ENCODE data around the gene BOLA3. TPM values are rescaled to one million over a fixed set of nuclear protein-coding genes. Genes with fewer than 3 reads are reported as not detected.
"Not testable (repeated sequence)": the region's sequence is repeated elsewhere in the genome, so short reads cannot be mapped to it uniquely, and the experiment has no call there.

The BOLA3 gene
- total RNA-seq, 1 donor from 2014 or later = 18.8 TPM

GRCh38 chr2:74092275-74092674, 55.4 kb downstream of the BOLA3 start:
- intact Hi-C loops (cut with micrococcal nuclease) = no loop called here
- Mint-ChIP-seq H3K27ac (no peak overlapping the region), H3K4me1 (no peaks in the 10 kb centered on the region), H3K9me3 (no peaks in the 10 kb centered on the region), H3K27me3 (no peaks in the 10 kb centered on the region), H3K4me3 (no peak overlapping the region), H3K36me3 (ENCODE audit: low read depth) (peaks cover 85% of the 10 kb centered on the region)
- POLR2A ChIA-PET = no interaction called here
- DNase-seq (no peak), ATAC-seq (ENCODE audit: low read depth) (no peak)
- CTCF ChIA-PET = no interaction called here
- no peak for TF ChIP-seq CTCF (IDR thresholded peaks at IDR 0.05)

- Mint-ChIP-seq H3K27ac (no peak overlapping the region), H3K4me1 (no peaks in the 10 kb centered on the region), H3K27me3 (no peaks in the 10 kb centered on the region), H3K4me3 (no peak overlapping the region), H3K9me3 (no peaks in the 10 kb centered on the region), H3K36me3 (ENCODE audit: low read depth) (peaks cover 89% of the 10 kb centered on the region)
- TF ChIP-seq CTCF (IDR thresholded peaks at IDR 0.05) = no peak
- CTCF ChIA-PET = no interaction called here
- POLR2A ChIA-PET = no interaction called here
- intact Hi-C loops (cut with micrococcal nuclease) = no loop called here
- ATAC-seq (ENCODE audit: low read depth) (no peak), DNase-seq (no peak)
Observed at GRCh38 chr2:74091391-74091790, 56.3 kb downstream of the BOLA3 start.

GRCh38 chr2:74089816-74090745, 57.6 kb downstream of the BOLA3 start:
- ChIA-PET CTCF (no interaction called here), POLR2A (no interaction called here)
- Mint-ChIP-seq H3K27me3 (no peaks in the 10 kb centered on the region), H3K4me3 (no peak overlapping the region), H3K27ac (no peak overlapping the region), H3K9me3 (no peaks in the 10 kb centered on the region), H3K36me3 (ENCODE audit: low read depth) (peaks cover 91% of the 10 kb centered on the region), H3K4me1 (no peaks in the 10 kb centered on the region)
- no peak for TF ChIP-seq CTCF (IDR thresholded peaks at IDR 0.05)
- no peak for DNase-seq
- intact Hi-C loops (cut with micrococcal nuclease) = no loop called here
- ATAC-seq (ENCODE audit: low read depth) = no peak

- POLR2A ChIA-PET; H3K9me3 Mint-ChIP-seq; H3K4me3 Mint-ChIP-seq; H3K4me1 Mint-ChIP-seq; H3K27me3 Mint-ChIP-seq; H3K27ac Mint-ChIP-seq; ATAC-seq (ENCODE audit: low read depth); CTCF ChIA-PET; intact Hi-C loops (cut with micrococcal nuclease); DNase-seq: not testable (repeated sequence)
- H3K36me3 Mint-ChIP-seq (ENCODE audit: low read depth) = peaks cover 88% of the 10 kb centered on the region
Observed at GRCh38 chr2:74088676-74089075, 59.0 kb downstream of the BOLA3 start.

- ChIA-PET CTCF (interaction anchor here (1.7 kb wide), 1 partner anchor 180 kb away, joined by 3 read pairs; no protein-coding TSS in a partner anchor), POLR2A (no interaction called here)
- Mint-ChIP-seq H3K27me3 (no peaks in the 10 kb centered on the region), H3K4me3 (no peak overlapping the region), H3K4me1 (no peaks in the 10 kb centered on the region), H3K27ac (no peak overlapping the region), H3K36me3 (ENCODE audit: low read depth) (peaks cover 88% of the 10 kb centered on the region), H3K9me3 (no peaks in the 10 kb centered on the region)
- no peak for TF ChIP-seq CTCF (IDR thresholded peaks at IDR 0.05)
- no peak for ATAC-seq (ENCODE audit: low read depth)
- no peak for DNase-seq
- intact Hi-C loops (cut with micrococcal nuclease) = no loop called here
Observed at GRCh38 chr2:74087696-74088095, 60.0 kb downstream of the BOLA3 start.

Data from activated B cell treated with CpG ODN at 0.5 μM for 24 hours (primary cell).